ENCODE measurements around the gene WDFY3. TPM values are rescaled to one million over a fixed set of nuclear protein-coding genes. Genes with fewer than 3 reads are reported as not detected.
A peak's percentile ranks its signal among the peaks of the same experiment; 100 is the strongest.

WDFY3 gene
- total RNA-seq, 1 experiment from 2014 or later: 155 TPM

GRCh38 chr4:84796394-84796793, 170.1 kb downstream of the WDFY3 start:
- peaks cover 24% of the 10 kb centered on the region for H3K4me1 ChIP-seq
- no peak overlapping the region for H3K27ac ChIP-seq
- peak in 1 of 2 experiments; percentile 28 for DNase-seq
- H3K4me3 ChIP-seq: no peak overlapping the region
- peaks cover 83% of the 10 kb centered on the region for H3K36me3 ChIP-seq
- H3K9me3 ChIP-seq (replicated peaks): no peaks in the 10 kb centered on the region
- H3K27me3 ChIP-seq: no peaks in the 10 kb centered on the region

GRCh38 chr4:84792366-84793301, 173.9 kb downstream of the WDFY3 start:
- H3K27me3 ChIP-seq: no peaks in the 10 kb centered on the region
- H3K36me3 ChIP-seq: peaks cover 81% of the 10 kb centered on the region
- H3K9me3 ChIP-seq (replicated peaks): no peaks in the 10 kb centered on the region
- peak; percentile 68 to 92 for DNase-seq
- H3K27ac ChIP-seq: peak overlapping the region; percentile 79
- H3K4me3 ChIP-seq: no peak overlapping the region
- H3K4me1 ChIP-seq: peaks cover 30% of the 10 kb centered on the region

- H3K4me1 ChIP-seq: peaks cover 30% of the 10 kb centered on the region
- H3K27me3 ChIP-seq: no peaks in the 10 kb centered on the region
- no peak overlapping the region for H3K4me3 ChIP-seq
- H3K27ac ChIP-seq: no peak overlapping the region; the same call in 1 of the 2 replicates
- peak in 1 of 2 experiments; percentile 29 for DNase-seq
- peaks cover 83% of the 10 kb centered on the region for H3K36me3 ChIP-seq
- H3K9me3 ChIP-seq (replicated peaks): no peaks in the 10 kb centered on the region
Observed at GRCh38 chr4:84790769-84791565, 175.5 kb downstream of the WDFY3 start.

GRCh38 chr4:84786478-84786877, 180.0 kb downstream of the WDFY3 start:
- no peak for DNase-seq
- Histone ChIP-seq H3K9me3 (replicated peaks) (no peaks in the 10 kb centered on the region), H3K4me1 (peaks cover 7% of the 10 kb centered on the region; the same call in 1 of the 2 replicates), H3K36me3 (peaks cover 93% of the 10 kb centered on the region), H3K27ac (no peak overlapping the region), H3K4me3 (no peak overlapping the region), H3K27me3 (no peaks in the 10 kb centered on the region)

DNA sequence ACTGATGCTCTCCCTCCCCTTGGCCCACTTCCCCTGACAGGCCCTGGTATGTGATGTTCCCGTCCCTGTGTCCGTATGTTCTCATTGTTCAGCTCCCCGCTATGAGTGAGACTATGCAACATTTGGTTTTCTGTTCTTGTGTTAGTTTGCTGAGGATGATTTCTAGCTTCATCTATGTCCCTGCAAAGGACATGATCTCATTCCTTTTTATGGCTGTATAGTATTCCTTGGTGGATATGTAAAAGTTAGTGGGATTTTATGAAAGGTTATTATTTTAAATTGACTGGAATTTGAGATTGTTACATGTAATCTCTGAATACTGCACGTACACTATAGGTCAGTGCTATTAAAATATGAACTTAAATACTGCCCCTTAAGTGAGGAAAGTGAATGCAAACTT, 184.0 kb downstream of the WDFY3 start:
- Histone ChIP-seq H3K36me3 (peaks cover 91% of the 10 kb centered on the region), H3K4me1 (no peaks in the 10 kb centered on the region), H3K4me3 (no peak overlapping the region), H3K27me3 (no peaks in the 10 kb centered on the region), H3K27ac (no peak overlapping the region), H3K9me3 (replicated peaks) (no peaks in the 10 kb centered on the region)
- no peak for DNase-seq

- Histone ChIP-seq H3K4me3 (no peak overlapping the region), H3K9me3 (replicated peaks) (no peaks in the 10 kb centered on the region), H3K4me1 (no peaks in the 10 kb centered on the region), H3K27me3 (no peaks in the 10 kb centered on the region), H3K27ac (no peak overlapping the region), H3K36me3 (peaks cover 88% of the 10 kb centered on the region)
- no peak for DNase-seq
Observed at GRCh38 chr4:84780719-84781118, 185.8 kb downstream of the WDFY3 start.

- no peak overlapping the region for H3K27ac ChIP-seq
- H3K4me3 ChIP-seq: no peak overlapping the region
- peaks cover 89% of the 10 kb centered on the region for H3K36me3 ChIP-seq
- no peaks in the 10 kb centered on the region for H3K27me3 ChIP-seq
- no peaks in the 10 kb centered on the region for H3K4me1 ChIP-seq
- DNase-seq: no peak
- H3K9me3 ChIP-seq (replicated peaks): no peaks in the 10 kb centered on the region; the same call in 1 of the 2 replicates
Observed at GRCh38 chr4:84778041-84778440, 188.4 kb downstream of the WDFY3 start.

DNA sequence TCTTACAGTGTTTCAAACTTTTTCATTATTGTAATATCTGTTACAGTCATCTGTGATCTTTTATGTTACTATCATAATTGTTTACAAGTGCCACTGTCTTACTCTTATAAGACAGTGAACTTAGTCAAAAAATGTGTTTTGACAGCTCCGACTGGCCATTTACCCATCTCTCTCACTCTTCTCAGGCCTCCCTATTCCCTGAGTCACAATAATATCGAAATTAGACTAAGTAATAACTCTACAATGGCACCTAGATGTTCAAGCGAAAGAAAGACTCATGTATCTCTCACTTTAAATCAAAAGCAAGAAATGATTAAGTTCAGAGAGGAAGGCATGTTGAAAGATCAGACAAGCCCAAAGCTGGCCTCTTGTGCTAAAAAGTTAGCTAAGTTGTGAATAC, 199.3 kb downstream of the WDFY3 start:
- Histone ChIP-seq H3K9me3 (replicated peaks) (no peaks in the 10 kb centered on the region), H3K27ac (no peak overlapping the region), H3K27me3 (no peaks in the 10 kb centered on the region), H3K36me3 (peaks cover 73% of the 10 kb centered on the region), H3K4me3 (no peak overlapping the region), H3K4me1 (no peaks in the 10 kb centered on the region)
- DNase-seq: no peak

GRCh38 chr4:84753321-84753972, 213.0 kb downstream of the WDFY3 start:
- DNase-seq: no peak
- Histone ChIP-seq H3K27ac (no peak overlapping the region), H3K36me3 (peaks cover 90% of the 10 kb centered on the region), H3K4me1 (peaks cover 13% of the 10 kb centered on the region), H3K4me3 (no peak overlapping the region), H3K27me3 (no peaks in the 10 kb centered on the region), H3K9me3 (replicated peaks) (no peaks in the 10 kb centered on the region)

GRCh38 chr4:84751707-84752106, 214.8 kb downstream of the WDFY3 start:
- H3K4me1 ChIP-seq: peaks cover 13% of the 10 kb centered on the region
- H3K36me3 ChIP-seq: peaks cover 93% of the 10 kb centered on the region
- no peak for DNase-seq
- no peaks in the 10 kb centered on the region for H3K9me3 ChIP-seq (replicated peaks)
- no peaks in the 10 kb centered on the region for H3K27me3 ChIP-seq
- H3K27ac ChIP-seq: no peak overlapping the region
- H3K4me3 ChIP-seq: no peak overlapping the region

GRCh38 chr4:84750960-84751283, 215.6 kb downstream of the WDFY3 start:
- Histone ChIP-seq H3K9me3 (replicated peaks) (no peaks in the 10 kb centered on the region), H3K4me1 (peaks cover 13% of the 10 kb centered on the region), H3K27me3 (no peaks in the 10 kb centered on the region), H3K27ac (no peak overlapping the region), H3K4me3 (no peak overlapping the region), H3K36me3 (peaks cover 94% of the 10 kb centered on the region)
- DNase-seq: no peak

DNA sequence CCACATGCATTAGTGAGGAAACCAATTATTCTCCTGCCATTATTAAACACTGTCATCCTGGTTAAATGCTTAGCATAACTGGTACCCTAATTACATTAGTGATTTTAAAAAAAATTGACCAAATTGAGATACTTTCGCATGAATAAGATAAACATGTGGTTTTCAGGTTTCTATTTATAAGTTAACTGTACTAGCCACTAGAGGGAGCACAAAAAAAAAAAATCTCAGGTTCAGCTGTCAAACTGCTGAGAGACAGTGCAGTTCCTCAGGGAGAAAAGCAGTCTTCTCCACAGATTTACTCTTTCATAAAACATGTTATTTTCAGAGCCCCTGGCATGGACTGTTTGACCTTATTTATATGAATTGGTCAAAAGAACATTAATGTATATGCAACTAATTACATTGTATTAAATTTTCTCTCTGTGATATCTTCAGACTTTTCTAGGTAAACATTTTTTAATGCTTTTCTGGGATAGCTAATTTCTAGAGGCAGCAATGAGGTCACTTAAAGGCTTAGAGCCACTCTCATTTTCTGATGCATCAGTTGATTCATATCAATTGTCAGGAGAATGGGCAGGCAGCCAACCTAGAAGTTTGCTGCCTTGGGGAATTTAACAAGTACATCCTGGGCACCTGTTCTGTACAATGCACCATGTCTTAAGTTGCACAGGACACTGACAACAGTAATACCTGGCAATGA, 216.1 kb downstream of the WDFY3 start:
- peak; percentile 34 to 78 for DNase-seq
- Histone ChIP-seq H3K36me3 (peaks cover 93% of the 10 kb centered on the region), H3K4me3 (no peak overlapping the region), H3K27ac (no peak overlapping the region), H3K9me3 (replicated peaks) (no peaks in the 10 kb centered on the region), H3K27me3 (no peaks in the 10 kb centered on the region), H3K4me1 (peaks cover 13% of the 10 kb centered on the region)

DNA sequence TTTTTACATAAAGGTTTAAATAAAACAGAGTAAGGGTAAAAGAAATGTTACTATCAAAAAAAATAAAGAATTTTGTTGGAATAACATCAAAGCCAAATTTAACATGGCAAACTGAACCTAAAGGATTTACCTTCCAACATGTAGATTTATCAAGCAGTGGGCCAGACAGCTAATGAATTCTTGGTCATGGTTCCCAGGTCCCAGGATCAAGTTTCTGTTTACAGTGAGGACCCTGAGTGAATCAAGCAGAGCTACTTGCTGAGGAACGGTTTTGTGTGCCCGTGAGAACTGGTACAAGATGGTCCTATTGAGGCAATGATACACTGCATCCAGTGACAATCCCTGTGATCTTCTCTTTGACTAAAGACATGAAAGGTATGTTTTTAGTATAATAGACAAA, 226.4 kb downstream of the WDFY3 start:
- peaks cover 87% of the 10 kb centered on the region for H3K36me3 ChIP-seq
- DNase-seq: no peak

GRCh38 chr4:84738622-84739021, 227.9 kb downstream of the WDFY3 start:
- Histone ChIP-seq H3K27ac (no peak overlapping the region), H3K4me3 (no peak overlapping the region), H3K27me3 (no peaks in the 10 kb centered on the region), H3K36me3 (peaks cover 91% of the 10 kb centered on the region), H3K4me1 (no peaks in the 10 kb centered on the region), H3K9me3 (replicated peaks) (no peaks in the 10 kb centered on the region)
- no peak for DNase-seq

More for the DNA sequence above, 226.4 kb downstream of the WDFY3 start:
- Histone ChIP-seq H3K4me1 (no peaks in the 10 kb centered on the region), H3K27me3 (no peaks in the 10 kb centered on the region), H3K9me3 (replicated peaks) (no peaks in the 10 kb centered on the region), H3K27ac (no peak overlapping the region), H3K4me3 (no peak overlapping the region)

Measured in SJCRH30 (cell line).